ENCODE data around the gene CNTN6.

The CNTN6 gene

DNA sequence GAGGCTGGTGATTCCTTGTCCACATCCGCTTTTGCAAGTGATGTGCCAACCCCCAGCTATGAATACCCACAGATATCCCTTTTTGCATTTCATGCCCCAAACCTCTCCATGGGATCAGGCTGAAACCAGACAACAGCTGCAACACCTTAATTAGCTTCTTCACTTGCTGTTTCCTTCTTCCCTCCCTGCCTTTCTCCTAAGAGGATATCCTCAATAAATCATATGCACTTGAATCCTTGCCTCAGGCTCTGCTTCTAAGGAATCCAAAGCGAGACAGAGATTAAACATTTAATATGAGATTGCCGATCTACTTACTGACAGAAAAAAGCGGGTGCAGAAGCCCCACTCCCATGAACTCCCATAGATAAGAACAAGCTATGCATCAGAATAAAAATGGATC lies 138.1 kb downstream of the CNTN6 start:
- Histone ChIP-seq H3K4me1 (ENCODE audit: control insufficient read depth, insufficient read depth, low read length) (peaks cover under 1% of the 10 kb centered on the region), H3K9ac (ENCODE audit: low read depth, low read length) (no peak overlapping the region), H3K27me3 (ENCODE audit: control insufficient read depth, insufficient read depth, low read length) (no peaks in the 10 kb centered on the region), H3K36me3 (ENCODE audit: control insufficient read depth, insufficient read depth, low read length) (no peaks in the 10 kb centered on the region), H3K4me3 (ENCODE audit: low read depth, low read length) (no peak overlapping the region), H3K9me3 (ENCODE audit: control insufficient read depth, insufficient read depth, low read length) (no peaks in the 10 kb centered on the region)

DNA sequence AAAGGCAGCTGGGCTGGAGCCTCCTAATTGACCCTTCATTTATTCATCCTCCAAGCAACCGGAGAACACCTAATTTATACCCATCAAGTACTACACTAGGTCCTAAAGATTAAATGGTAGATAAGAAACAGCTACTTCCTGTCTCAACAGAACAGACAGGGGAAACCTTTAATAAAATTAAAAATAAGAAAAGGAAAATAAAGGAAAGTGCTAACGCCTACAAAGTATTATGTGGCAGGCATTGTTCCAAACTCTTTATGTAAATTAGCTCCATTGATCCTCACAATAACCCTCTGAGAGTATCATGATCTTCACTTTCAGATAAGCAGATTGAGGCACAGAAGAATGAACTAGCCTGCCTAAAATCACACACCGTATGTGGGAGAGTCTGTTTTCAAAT lies 139.5 kb downstream of the CNTN6 start:
- no peak overlapping the region for H3K4me3 ChIP-seq (ENCODE audit: low read depth, low read length)
- H3K9ac ChIP-seq (ENCODE audit: low read depth, low read length): no peak overlapping the region
- no peaks in the 10 kb centered on the region for H3K27me3 ChIP-seq (ENCODE audit: control insufficient read depth, insufficient read depth, low read length)
- H3K4me1 ChIP-seq (ENCODE audit: control insufficient read depth, insufficient read depth, low read length): peaks cover 4% of the 10 kb centered on the region
- no peaks in the 10 kb centered on the region for H3K36me3 ChIP-seq (ENCODE audit: control insufficient read depth, insufficient read depth, low read length)
- H3K9me3 ChIP-seq (ENCODE audit: control insufficient read depth, insufficient read depth, low read length): no peaks in the 10 kb centered on the region

DNA sequence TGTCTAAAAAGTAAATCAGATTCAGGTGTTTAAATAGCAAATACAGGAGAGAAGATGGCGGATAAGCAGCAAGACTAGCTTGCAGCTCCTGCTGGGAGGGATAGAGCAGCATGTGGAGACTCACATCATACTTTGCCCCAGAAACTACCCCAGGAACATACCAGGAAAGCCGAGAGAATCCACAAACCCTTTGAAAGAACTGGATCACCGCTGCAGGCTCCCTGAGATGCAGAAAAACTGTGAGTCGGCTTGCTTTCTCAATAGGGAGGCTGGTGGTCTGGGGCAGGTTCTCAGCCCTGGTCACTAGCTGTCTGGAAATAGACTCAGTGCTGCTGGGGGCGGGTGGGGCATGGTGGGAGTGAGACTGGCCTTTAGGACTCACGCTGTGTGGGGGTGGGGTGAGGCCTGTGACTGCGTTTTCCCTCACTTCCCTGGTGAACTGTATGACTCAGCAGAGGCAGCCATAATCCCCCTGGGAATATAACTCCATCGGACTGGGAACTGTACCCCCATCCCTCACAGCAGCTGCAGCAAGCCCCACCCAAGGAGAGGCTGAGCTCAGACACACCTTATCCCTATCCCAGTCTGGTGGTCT lies 142.8 kb downstream of the CNTN6 start:
- no peaks in the 10 kb centered on the region for H3K36me3 ChIP-seq (ENCODE audit: control insufficient read depth, insufficient read depth, low read length)
- no peak overlapping the region for H3K4me3 ChIP-seq (ENCODE audit: low read depth, low read length)
- H3K4me1 ChIP-seq (ENCODE audit: control insufficient read depth, insufficient read depth, low read length): peaks cover 4% of the 10 kb centered on the region
- no peaks in the 10 kb centered on the region for H3K9me3 ChIP-seq (ENCODE audit: control insufficient read depth, insufficient read depth, low read length)
- no peaks in the 10 kb centered on the region for H3K27me3 ChIP-seq (ENCODE audit: control insufficient read depth, insufficient read depth, low read length)
- H3K9ac ChIP-seq (ENCODE audit: low read depth, low read length): no peak overlapping the region

- no peak overlapping the region for H3K4me3 ChIP-seq (ENCODE audit: low read depth, low read length)
- H3K36me3 ChIP-seq (ENCODE audit: control insufficient read depth, insufficient read depth, low read length): no peaks in the 10 kb centered on the region
- H3K9me3 ChIP-seq (ENCODE audit: control insufficient read depth, insufficient read depth, low read length): no peaks in the 10 kb centered on the region
- no peak overlapping the region for H3K9ac ChIP-seq (ENCODE audit: low read depth, low read length)
- no peaks in the 10 kb centered on the region for H3K27me3 ChIP-seq (ENCODE audit: control insufficient read depth, insufficient read depth, low read length)
- H3K4me1 ChIP-seq (ENCODE audit: control insufficient read depth, insufficient read depth, low read length): peaks cover 5% of the 10 kb centered on the region
Observed at GRCh38 chr3:1251282-1252060, 158.6 kb downstream of the CNTN6 start.

- no peak overlapping the region for H3K4me3 ChIP-seq (ENCODE audit: low read depth, low read length)
- H3K9ac ChIP-seq (ENCODE audit: low read depth, low read length): no peak overlapping the region
- no peaks in the 10 kb centered on the region for H3K27me3 ChIP-seq (ENCODE audit: control insufficient read depth, insufficient read depth, low read length)
- no peaks in the 10 kb centered on the region for H3K36me3 ChIP-seq (ENCODE audit: control insufficient read depth, insufficient read depth, low read length)
- peaks cover 5% of the 10 kb centered on the region for H3K4me1 ChIP-seq (ENCODE audit: control insufficient read depth, insufficient read depth, low read length)
- no peaks in the 10 kb centered on the region for H3K9me3 ChIP-seq (ENCODE audit: control insufficient read depth, insufficient read depth, low read length)
Observed at GRCh38 chr3:1252061-1252430, 159.2 kb downstream of the CNTN6 start.

- no peak overlapping the region for H3K9ac ChIP-seq (ENCODE audit: low read depth, low read length)
- H3K36me3 ChIP-seq (ENCODE audit: control insufficient read depth, insufficient read depth, low read length): no peaks in the 10 kb centered on the region
- no peaks in the 10 kb centered on the region for H3K27me3 ChIP-seq (ENCODE audit: control insufficient read depth, insufficient read depth, low read length)
- no peaks in the 10 kb centered on the region for H3K9me3 ChIP-seq (ENCODE audit: control insufficient read depth, insufficient read depth, low read length)
- H3K4me1 ChIP-seq (ENCODE audit: control insufficient read depth, insufficient read depth, low read length): peaks cover 2% of the 10 kb centered on the region
- H3K4me3 ChIP-seq (ENCODE audit: low read depth, low read length): no peak overlapping the region
Observed at GRCh38 chr3:1262246-1262645, 169.4 kb downstream of the CNTN6 start.

- Histone ChIP-seq H3K4me3 (ENCODE audit: low read depth, low read length) (no peak overlapping the region), H3K36me3 (ENCODE audit: control insufficient read depth, insufficient read depth, low read length) (no peaks in the 10 kb centered on the region), H3K9ac (ENCODE audit: low read depth, low read length) (no peak overlapping the region), H3K27me3 (ENCODE audit: control insufficient read depth, insufficient read depth, low read length) (no peaks in the 10 kb centered on the region), H3K9me3 (ENCODE audit: control insufficient read depth, insufficient read depth, low read length) (no peaks in the 10 kb centered on the region), H3K4me1 (ENCODE audit: control insufficient read depth, insufficient read depth, low read length) (no peaks in the 10 kb centered on the region)
Observed at GRCh38 chr3:1263121-1263520, 170.3 kb downstream of the CNTN6 start.

- Histone ChIP-seq H3K9me3 (ENCODE audit: control insufficient read depth, insufficient read depth, low read length) (no peaks in the 10 kb centered on the region), H3K4me3 (ENCODE audit: low read depth, low read length) (no peak overlapping the region), H3K36me3 (ENCODE audit: control insufficient read depth, insufficient read depth, low read length) (no peaks in the 10 kb centered on the region)
Observed at GRCh38 chr3:1269808-1270207, 177.0 kb downstream of the CNTN6 start.

DNA sequence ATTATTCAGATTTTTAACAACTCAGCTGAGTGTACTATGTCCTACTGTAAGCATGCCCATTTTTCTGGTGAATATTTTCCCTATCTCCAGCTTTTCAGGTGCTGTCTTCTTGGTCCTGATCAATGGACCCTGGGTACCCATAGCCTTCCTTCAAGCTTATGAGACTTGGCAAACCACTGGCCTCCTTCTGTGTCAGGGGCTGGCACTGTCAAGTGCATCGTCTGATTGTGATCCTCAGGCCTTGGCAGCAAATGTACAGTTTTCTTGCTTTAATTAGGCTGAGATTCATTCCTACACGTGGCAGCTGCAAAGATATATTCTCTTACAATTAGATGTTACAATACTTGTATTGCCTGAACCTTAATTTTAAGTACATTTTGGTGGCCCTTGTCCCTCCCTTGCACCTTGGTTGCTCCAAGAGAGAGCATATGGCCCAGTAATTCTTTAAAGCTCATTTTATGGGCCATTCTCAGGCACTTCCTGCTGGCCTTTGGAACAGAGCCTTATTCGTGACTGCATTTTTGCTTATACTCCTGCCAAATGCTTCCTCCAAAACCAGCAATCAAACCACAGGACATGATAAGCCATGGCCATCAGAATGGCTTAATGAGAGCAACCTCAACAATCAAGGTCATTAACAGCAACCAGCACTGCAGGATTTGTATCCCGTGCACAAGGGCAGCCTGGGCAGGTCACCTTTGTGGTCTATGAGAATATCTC lies 179.9 kb downstream of the CNTN6 start:
- Histone ChIP-seq H3K36me3 (ENCODE audit: control insufficient read depth, insufficient read depth, low read length) (no peaks in the 10 kb centered on the region), H3K9me3 (ENCODE audit: control insufficient read depth, insufficient read depth, low read length) (no peaks in the 10 kb centered on the region), H3K9ac (ENCODE audit: low read depth, low read length) (no peak overlapping the region), H3K4me3 (ENCODE audit: low read depth, low read length) (no peak overlapping the region), H3K27me3 (ENCODE audit: control insufficient read depth, insufficient read depth, low read length) (no peaks in the 10 kb centered on the region), H3K4me1 (ENCODE audit: control insufficient read depth, insufficient read depth, low read length) (no peaks in the 10 kb centered on the region)

More at GRCh38 chr3:1269808-1270207, 177.0 kb downstream of the CNTN6 start:
- no peaks in the 10 kb centered on the region for H3K27me3 ChIP-seq (ENCODE audit: control insufficient read depth, insufficient read depth, low read length)
- no peaks in the 10 kb centered on the region for H3K4me1 ChIP-seq (ENCODE audit: control insufficient read depth, insufficient read depth, low read length)
- H3K9ac ChIP-seq (ENCODE audit: low read depth, low read length): no peak overlapping the region

GRCh38 chr3:1275495-1275894 lies 182.7 kb downstream of the CNTN6 start:
- H3K36me3 ChIP-seq (ENCODE audit: control insufficient read depth, insufficient read depth, low read length): no peaks in the 10 kb centered on the region
- H3K4me1 ChIP-seq (ENCODE audit: control insufficient read depth, insufficient read depth, low read length): no peaks in the 10 kb centered on the region
- H3K9ac ChIP-seq (ENCODE audit: low read depth, low read length): no peak overlapping the region
- H3K27me3 ChIP-seq (ENCODE audit: control insufficient read depth, insufficient read depth, low read length): no peaks in the 10 kb centered on the region
- no peak overlapping the region for H3K4me3 ChIP-seq (ENCODE audit: low read depth, low read length)
- no peaks in the 10 kb centered on the region for H3K9me3 ChIP-seq (ENCODE audit: control insufficient read depth, insufficient read depth, low read length)

- Histone ChIP-seq H3K9ac (ENCODE audit: low read depth, low read length) (no peak overlapping the region), H3K4me1 (ENCODE audit: control insufficient read depth, insufficient read depth, low read length) (peaks cover 18% of the 10 kb centered on the region), H3K36me3 (ENCODE audit: control insufficient read depth, insufficient read depth, low read length) (no peaks in the 10 kb centered on the region), H3K27me3 (ENCODE audit: control insufficient read depth, insufficient read depth, low read length) (no peaks in the 10 kb centered on the region), H3K4me3 (ENCODE audit: low read depth, low read length) (no peak overlapping the region), H3K9me3 (ENCODE audit: control insufficient read depth, insufficient read depth, low read length) (no peaks in the 10 kb centered on the region)
Observed at GRCh38 chr3:1287815-1288214, 195.0 kb downstream of the CNTN6 start.

Measured in iPS-15b (cell line).